ENCODE measurements around the gene PRAMEF7.
"Not testable (repeated sequence)": the region's sequence is repeated elsewhere in the genome, so short reads cannot be mapped to it uniquely, and the experiment has no call there.

DNA sequence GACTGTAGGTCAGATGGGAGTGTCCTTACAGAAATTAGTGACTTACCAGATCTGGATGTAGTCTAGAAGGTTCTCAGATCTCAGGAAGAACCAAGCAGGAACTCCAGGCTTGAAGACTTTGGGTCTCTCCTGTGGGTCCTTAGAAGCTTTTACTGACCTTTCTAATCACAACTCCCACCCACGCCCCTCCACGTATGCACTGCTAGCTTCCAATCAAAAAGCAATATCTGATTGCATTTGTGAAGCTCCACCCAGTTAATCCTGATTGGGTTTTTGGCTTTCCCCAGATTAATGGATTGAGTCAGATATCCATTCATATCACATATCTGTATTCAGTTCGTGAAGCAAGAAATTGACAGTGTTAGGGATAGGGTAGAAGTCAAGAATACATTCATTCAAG lies 30.3 kb upstream of the PRAMEF7 start, which contains the start of gene PRAMEF4:
- TF ChIP-seq, protein P1, sequence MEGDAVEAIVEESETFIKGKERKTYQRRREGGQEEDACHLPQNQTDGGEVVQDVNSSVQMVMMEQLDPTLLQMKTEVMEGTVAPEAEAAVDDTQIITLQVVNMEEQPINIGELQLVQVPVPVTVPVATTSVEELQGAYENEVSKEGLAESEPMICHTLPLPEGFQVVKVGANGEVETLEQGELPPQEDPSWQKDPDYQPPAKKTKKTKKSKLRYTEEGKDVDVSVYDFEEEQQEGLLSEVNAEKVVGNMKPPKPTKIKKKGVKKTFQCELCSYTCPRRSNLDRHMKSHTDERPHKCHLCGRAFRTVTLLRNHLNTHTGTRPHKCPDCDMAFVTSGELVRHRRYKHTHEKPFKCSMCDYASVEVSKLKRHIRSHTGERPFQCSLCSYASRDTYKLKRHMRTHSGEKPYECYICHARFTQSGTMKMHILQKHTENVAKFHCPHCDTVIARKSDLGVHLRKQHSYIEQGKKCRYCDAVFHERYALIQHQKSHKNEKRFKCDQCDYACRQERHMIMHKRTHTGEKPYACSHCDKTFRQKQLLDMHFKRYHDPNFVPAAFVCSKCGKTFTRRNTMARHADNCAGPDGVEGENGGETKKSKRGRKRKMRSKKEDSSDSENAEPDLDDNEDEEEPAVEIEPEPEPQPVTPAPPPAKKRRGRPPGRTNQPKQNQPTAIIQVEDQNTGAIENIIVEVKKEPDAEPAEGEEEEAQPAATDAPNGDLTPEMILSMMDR (IDR thresholded peaks at IDR 0.05): not testable (repeated sequence)
- TF ChIP-seq POLR2A, POLR2AphosphoS5 (IDR thresholded peaks at IDR 0.05): not testable (repeated sequence)

All from breast epithelium (tissue), 3 donors.